Measurements from ENCODE around the gene TFDP2.
"Not testable (repeated sequence)": the region's sequence is repeated elsewhere in the genome, so short reads cannot be mapped to it uniquely, and the experiment has no call there.

Gene TFDP2

DNA sequence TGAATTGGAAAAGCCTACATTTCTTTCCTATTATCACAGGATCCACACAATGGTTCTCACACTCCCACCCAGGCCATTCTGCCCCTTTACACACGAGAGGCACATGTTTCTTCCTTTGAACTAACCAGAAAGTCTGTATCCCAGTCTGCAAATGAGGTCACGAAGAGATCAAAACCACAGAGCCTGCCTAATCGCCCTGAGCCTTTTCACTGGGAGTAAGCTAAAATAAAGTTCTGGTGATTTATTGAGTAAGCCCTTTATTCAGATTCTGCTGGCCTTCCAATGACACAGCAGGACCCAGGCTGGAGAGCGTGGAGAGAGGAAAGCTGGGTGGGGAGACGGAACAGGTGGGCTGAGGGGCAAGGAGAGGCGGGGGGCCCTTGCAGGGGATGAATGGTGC, 194.2 kb downstream of the TFDP2 start:
- DNase-seq: no peak

DNA sequence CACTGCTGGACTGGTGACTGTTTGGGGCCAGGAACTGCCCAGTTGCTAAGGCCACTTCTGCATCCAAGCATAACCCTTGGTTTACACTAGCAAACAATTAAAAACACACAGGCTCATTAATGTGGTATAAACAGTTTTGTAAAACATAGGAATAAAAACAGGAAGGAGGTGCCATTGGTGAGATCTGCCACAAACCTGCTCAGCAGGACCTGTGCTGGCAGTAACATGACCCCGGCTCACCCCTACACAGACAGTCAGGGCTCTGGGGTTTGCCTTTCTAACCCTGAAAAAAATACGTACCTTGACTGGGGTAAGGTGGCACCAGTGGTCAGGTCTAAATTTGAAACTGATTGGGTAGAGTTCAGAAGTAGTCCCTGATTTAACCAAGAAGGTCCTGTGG, 196.7 kb downstream of the TFDP2 start:
- no peak for DNase-seq

DNA sequence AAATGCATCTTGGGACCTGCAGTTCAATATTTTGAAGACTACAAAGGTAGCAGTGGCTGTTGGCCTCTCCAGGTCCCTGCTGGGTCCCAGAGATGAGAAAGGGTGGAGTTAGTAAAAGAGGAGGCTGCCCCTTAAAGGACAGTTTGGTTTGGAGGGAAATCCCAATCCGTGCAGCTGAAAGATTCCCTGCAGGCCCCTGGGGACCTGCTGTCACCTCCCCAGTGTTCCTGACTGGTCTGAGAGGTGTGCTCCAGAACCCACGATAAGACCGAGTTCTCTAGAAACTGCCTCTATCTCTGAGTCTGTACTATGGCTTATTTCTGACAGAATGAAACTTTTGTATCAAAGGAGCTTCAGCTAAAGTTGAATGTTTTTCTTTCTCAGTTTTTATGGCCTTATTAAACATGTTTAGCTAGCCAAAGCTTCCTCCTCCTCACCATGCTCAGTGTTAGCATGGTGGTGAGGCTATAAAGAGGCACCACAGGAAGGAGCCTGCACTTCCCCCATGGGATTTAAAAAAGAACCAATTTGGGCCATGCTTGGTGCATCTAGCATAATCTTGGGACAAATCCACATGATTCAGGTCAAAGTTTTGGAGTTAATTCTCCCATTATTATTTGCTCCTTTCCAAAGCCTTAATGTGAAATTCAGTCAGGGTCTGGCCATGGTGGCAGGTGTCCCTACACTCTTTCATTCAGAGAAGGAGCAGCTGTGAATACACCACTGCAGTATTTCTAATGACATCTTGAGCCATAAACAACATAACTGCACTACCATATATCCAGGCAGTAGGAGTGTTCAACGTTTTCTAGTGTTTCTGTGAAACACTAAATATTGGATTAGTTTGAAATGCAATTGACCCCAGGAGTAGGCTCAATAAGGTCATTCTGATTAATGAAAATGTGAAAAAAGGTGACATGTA, 198.5 kb downstream of the TFDP2 start:
- DNase-seq: no peak

DNA sequence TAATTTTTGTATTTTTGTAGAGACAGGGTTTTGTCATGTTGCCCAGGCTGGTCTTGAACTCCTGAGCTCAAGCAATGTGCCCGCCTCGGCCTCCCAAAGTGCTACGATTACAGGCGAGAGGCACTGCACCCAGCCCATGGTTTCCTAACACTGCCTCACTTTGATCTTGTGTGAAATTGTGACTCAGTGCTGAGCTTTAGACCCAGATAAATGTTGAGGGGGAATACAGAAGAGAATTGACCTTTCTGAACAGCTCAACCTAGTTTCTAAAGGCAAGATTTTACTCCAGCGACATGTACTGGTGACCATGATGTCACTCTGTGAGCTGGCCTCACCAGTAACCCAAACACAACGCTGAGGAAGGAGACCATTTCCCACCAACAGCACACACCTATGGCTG, 199.4 kb downstream of the TFDP2 start:
- no peak for DNase-seq

DNA sequence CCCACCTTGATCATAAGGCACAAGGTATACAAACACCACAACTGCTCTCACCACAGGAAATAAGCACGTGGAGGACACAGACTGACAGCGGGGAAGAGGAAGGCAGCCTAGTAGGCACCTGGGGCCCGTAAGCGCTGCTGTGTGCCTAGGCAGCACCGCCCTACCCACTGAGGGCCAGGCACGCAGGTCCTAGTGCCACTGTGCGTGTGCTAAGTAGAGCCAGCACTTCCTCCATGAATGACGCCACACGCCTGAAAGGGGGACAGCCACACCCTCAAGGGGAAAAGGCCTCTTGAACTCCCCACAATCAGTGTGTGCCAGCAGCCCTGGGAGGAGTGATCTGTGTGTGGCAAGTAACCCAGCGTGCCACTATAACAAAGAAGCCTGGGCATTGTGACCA, 199.9 kb downstream of the TFDP2 start:
- DNase-seq: no peak

DNA sequence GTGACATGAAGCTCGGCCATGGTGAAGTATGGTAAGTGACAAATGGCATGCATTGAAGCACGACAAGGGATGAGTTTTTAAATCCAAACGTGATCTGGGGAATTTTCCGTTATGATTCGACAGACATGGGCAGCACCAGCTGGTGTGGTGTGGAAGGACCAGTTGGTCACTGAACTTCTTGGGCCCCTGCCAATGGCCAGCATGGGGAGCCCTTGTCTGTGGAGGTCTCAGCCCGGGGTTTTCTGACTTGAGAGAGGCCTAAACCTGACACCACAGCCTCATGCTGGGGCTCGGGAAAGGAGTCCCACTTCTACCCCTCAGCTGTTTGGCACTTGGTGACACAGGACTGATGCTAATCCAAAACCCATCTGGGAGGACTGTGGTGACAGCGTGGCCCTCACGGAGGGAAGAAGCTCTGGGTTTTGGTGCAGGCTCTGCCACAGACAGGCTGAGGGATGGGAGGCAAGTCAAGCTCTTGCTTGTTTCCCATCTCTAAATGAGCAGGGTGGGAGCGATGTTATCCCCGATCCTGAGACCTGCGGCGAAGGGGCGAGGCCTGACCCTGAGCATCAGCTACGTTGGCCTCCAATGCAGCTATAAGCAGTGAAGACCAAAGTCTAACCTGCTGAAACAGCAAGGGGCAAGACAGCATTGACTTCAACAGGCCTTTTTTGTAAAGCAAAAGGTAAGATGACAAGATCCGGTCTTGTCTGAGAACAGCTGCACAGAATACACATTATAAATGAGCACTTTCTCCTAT, 203.4 kb downstream of the TFDP2 start:
- DNase-seq: no peak

DNA sequence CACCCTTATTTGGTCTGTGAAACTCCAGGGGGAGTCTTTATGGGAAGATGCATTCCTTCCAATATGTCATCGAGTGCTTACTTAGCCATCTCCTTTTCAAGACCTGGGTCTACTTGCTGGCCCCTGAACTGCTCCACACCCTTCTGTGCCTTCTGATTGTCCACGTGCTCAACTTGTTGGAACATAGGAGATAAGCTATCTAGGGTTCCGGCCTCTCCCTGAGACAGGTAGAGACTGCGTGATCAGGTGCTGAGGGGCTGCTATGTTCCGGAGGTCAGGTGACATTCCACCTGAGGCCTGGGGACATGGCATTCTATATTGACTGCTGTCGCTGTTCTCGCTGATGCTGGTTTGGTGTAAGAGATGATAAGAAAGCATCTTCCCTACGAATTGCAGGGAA, 207.3 kb downstream of the TFDP2 start:
- no peak for DNase-seq

DNA sequence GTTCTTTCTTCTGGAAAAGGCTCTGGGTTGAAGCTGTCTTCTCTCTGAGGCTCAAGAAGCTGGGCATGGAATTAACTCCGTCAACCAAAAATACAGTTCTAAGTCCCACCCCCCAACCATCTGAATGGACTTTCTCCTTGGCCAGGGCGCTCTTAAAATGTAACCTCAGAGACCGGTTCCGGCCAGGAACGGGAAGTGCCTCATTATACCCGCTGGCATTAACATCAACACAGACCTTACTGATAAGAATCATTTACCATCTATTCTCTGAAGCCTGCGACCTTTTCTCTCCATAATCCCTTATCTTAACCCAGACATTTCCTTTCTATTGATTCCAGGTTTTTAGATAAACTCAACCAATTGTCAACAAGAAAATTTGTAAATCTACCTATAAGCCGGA, 208.3 kb downstream of the TFDP2 start:
- DNase-seq: peak; percentile 28

DNA sequence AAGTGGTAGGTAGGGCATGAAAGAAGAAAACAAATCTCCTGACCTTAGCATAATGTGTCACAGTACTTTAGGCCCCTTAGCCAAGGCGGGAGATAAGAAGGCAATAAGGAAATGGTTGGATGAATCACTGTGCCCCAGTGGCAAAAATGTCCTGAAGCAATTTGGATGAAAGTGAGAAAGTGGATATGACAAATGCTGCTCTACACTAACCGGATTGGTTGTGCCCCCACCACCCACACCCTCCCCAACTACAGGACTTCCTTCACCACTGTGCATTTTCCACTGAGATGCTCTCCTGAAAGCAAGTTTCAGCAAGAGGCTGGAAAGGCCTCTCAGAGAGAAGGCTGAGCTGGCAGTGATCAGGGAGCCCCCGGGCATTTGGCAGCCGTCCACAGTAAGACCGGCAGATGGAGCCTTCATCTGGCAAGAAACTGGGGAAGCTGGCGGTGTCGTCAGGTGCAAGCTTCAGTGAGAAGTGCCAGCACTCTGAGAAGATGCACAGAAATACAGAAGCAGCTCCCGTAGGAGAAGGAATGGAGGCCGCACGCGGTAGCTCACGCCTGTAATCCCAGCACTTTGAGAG, 209.1 kb downstream of the TFDP2 start:
- peak; percentile 41 for DNase-seq

DNA sequence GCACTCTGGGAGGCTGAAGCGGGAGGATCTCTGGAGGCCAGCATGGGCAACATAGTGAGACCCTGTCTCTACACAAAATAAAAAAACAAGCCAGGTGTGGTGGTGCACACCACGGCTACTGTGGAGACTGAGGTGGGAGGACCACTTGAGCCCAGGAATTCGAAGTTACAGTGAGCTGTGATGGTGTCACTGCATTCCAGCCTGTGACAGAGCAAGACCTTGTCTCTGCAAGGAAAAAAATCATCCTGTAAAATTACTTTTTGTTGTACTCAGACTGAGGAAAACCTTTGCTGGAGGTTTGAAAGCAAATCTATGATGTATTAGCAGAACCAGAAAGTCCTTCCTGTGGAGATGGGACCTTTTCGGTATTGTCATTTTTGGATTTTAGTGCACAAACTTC, 209.6 kb downstream of the TFDP2 start:
- no peak for DNase-seq

DNA sequence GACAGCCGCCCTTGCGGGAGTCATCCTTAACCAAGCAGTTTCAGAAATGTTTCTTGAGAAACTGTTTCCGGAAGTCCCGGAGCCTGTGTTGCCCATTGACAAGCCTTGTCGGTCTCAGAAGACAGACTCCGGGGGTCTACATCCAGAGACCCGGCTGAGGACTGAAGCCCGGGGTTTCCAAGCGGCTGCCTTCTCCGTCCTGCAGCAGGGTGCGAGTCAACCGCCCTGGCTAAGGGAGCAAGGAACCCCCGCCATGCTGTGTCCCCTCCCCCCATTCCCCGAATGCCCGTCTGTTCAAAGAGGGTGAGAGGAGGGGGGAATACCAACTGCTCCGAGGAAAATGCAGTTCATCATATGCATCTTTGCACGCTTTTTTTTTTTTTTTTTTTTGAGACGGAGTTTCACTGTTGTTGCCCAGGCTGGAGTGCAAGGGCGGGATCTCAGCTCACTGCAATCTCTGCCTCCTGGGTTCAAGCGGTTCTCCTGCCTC, 211.3 kb downstream of the TFDP2 start:
- DNase-seq: no peak

DNA sequence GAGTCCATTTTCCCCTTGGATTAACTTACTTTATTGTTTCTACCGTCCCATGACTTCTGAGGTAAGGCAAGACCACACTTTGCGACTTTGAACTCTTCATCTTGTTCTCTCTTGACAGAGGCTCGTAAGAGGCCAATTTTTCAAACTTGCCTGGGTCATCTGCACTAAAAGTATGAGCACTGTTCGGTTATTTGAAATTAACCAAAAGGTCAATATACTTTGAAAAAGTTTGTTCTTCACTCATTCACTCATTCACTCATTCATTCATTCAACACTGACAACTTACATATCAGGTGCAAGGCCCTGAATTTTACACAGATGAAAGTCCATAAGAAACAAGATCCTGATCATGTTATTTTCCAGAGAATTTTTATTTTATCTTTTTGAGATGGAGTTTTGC, 215.0 kb downstream of the TFDP2 start:
- no peak for DNase-seq

DNA sequence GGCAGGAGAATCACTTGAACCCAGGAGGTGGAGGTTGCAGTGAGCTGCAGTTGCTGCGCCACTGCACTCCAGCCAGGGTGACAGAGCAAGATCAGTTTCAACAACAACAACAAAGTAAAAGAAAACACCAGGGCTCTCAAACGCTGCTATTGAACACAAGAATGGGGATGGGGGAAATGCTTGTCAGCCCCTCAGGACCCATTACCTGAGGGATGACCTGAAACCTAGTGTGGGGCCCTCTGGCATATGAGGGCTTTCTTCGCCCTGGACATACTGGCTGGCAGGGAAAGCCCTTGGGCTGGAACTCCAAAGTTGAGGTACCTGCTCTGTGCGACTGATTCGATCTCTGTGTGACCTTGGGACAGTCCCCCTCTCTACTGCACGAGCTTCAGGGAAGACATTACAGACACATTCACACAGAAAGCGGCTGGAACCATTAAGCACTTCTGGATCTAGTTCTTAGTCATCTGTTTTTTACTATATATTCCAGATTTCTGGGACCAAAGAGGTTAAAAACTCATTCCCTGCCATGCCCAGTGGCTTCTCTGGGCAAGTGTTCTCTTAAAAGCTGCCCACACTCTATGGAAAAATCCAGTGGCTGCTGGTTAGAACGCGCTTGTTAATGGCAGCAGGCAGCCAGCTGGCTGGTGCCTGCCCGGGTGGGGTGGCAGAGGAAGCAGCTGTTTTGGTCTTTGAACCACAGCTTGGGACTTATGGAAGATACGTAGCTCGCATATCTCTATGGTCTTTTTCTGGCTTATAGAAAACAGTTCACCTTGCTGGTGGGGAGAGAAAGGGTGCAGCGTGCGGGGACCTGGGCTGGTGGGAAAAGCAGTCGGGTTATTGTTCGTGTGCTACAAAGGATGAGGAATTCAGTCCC, 215.7 kb downstream of the TFDP2 start:
- no peak for DNase-seq

DNA sequence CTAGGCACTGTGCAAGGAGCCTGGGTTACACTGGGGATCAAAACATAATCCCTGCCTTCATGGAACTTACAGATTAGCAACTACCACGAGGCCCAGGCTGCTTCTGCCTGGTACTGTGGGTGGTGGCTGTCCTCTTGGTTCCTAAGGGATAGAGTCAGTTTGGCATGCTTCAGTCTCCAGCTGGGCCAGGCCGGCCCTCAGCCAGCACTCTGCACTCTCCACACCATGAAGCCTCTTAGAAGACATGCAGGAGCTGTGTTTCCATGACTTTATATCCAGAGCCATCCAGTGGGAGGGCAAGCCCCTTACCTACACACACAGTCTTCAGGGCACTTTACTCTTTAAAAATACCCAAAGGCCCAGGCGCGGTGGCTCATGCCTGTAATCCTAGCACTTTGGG, 218.5 kb downstream of the TFDP2 start:
- DNase-seq: no peak

DNA sequence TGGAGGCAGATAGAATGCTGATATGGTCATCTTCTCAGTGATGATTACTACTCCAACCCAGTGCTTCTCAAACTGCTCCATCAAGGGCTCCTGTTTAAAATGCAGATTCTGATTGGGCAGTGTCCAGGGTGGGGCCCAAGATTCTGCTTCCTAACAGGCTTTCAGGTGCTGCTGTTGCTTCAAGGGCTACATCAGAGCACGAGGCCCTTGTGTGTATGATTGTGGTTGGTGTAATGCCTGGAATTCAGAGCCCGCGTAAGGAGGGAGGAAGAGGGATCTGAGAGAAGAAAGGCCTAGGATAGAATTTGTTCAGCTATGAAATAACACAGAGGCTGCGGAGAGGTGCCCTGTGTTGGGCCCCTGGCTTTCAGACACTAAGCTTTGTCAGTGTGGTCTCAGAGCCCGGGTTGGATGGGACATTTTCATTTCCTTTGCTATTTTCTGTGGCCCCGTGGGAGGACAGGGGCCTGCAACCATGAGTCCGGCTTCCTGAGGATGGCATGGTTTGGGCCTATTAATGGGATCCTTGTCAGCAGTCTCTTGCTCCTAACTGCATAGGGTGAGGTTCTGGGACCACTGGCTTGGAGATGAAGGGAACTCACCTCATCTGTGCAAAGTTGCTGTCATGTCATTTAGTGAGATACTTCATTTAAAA, 219.9 kb downstream of the TFDP2 start:
- no peak for DNase-seq

DNA sequence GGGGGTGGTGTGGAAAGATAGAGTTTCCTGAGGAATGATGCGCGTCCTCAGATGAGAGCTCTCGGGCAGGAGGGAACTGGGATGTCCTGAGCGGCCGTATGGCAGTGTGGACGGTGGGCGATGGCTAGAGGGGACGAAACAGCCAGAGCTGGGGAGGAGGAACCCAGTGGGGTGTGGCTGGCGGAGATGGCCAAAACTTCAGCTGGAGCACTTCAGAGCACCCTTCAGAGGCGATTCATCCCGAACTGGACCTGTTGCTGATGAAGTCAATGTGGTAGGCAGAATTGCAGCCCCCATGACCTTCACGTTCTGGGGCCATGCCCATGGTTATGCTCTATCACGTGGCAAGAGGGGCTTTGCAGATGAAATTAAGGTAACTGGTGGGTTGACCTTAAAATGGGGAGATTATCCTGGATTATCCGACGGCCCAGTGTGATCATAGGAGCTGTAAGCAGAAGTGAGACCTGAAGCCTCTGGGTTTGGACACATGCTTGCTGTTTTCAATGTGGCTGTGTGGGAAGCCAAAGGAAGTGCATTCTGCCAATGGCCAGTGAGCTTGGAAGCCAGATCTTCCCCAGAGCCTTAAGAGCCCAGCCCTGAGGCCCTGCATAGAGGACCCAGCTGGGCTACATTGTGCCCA, 220.6 kb downstream of the TFDP2 start:
- DNase-seq: no peak

DNA sequence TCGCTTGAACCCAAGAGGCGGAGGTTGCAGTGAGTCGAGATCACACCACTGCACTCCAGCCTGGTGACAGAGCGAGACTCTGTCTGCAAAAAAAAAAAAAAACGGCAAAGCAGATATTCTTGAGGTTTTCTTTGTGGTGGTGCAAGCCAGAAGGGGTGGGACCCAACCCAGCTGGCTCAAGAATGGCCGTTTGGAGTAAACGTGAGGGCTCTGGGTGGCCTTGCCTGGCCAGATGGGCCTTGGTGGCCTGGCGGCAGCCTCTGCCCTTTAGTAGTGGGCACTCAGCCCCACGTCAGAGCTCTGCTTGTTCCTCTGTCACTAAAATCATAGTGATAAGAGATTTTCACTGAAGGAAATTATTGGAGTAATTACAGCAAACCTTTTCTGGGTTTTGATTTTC, 222.4 kb downstream of the TFDP2 start:
- DNase-seq: no peak

DNA sequence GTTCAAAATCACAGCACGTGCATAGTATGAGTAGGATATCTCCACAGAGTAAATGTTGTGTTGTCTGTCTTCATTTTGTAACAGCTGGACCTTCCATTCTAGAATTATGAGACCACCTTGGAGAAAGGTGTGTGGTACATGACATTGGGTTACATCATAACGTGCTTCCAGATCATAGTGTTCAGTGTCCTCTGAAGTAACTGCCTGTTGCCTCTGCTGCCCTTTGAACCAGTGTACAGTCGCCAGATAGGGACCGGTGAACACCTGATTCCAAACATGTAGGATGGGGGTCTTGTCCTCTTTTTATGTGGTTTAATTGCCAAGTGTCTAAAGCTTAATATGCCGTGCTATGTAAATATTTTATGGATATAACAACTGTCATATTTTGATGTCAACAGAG, 223.7 kb downstream of the TFDP2 start:
- not testable (repeated sequence) for DNase-seq

DNA sequence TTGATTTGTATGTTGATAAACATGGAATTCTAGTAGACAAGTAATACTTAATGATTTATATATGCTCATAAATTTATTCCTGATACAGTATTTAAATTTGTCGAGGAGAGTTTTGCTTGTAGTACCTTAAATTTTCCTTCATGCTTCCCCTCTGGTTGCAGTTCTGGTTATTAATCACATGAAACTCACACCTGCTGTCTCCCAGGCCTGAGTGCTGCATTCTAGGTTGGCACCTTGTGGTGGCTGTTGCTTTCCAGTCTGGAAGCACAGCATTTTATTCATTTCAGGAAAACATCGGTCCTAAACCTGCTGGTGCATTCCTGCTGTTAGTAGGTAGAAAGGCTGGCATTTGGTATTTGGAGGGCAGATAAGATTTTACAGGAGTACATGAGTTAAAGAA, 228.0 kb downstream of the TFDP2 start:
- DNase-seq: no peak

DNA sequence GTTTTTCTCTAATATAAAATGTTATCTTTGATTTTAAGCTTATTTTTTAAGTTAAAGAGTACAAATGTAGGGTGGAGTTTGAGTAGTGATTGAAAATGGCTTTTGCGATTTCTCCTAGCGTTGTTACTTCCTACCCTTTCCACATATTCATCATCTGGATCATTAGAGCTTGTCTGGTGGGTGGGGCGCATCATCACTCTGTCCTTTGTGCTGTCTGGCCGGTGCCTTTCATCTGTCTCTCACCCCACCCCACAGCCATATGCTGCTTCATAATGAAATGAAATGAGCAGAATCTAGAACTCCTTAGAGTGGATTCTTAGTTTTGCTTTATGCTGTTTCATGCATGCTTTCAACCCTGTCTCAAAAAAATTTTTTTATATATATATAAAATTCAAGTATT, 228.6 kb downstream of the TFDP2 start:
- DNase-seq: no peak

DNA sequence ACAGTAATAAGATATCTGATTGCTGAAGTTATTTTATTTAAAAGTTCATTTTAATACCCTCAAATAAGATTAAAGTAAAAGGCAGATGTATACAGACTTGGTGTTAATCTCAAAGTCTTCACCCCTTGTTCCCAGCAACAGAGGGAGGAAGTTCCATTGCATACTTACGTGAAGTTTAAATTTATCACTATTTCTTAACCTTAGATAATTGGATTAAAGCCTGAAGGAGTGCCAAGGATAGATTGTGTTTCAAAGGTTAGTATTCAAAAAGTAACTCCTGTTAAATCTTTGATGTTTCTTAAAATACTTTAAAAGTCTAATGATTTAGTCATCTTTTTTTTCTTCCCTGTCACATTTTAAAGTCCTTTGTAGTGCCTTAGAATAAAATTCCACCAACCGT, 233.6 kb downstream of the TFDP2 start:
- no peak for DNase-seq

DNA sequence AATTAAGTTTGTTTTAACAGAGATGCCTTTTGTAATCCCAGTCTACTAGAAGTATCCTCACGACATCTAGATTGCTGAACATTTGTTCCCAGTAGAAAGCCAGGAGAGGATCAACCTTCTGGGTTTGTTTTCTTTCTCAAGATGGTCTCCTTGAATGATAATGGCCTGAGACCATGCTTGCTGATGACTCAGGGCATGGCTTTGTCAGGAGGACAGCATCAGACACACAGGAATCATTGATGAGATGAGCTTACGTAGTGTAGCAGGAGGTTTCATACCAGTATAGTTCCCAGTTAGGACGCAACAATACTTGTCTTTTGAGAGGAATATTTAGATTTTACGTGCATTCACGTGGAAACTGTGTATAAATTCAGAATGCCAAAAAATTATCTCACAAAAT, 234.3 kb downstream of the TFDP2 start:
- no peak for DNase-seq

Measured in suppressor macrophage treated with lipopolysaccharide for 4 hours (primary cell).